Activated naive CD8-positive, alpha-beta T cell treated with anti-CD3 and anti-CD28 coated beads, Interleukin-2, amount 10 ng/mL, durations not matched to agents 7 days and 5 days (primary cell): Measurements from ENCODE around the gene P3H4. TPM values are rescaled to one million over a fixed set of nuclear protein-coding genes. Genes with fewer than 3 reads are reported as not detected.

Source experiments
- ATAC-seq: fragments of 150-1000 bp; cut with Tn5 transposase; one replicate; pipeline ENCODE4 v1.10.0; 2021; ENCODE audit warnings: low read depth, moderate library complexity
- POLR2A ChIA-PET: fragments of 350-600 bp; sonication (Branson Sonifier 250); formaldehyde crosslinking; loops from one replicate; lab custom pipeline; 2021; ENCODE audit warnings: antibody characterized with exemption; lab: Charles Lee
- DNase-seq: peaks from one replicate; pipeline ENCODE4 v3.0.0; 2021
- H3K27ac Mint-ChIP-seq: one replicate; pipeline ENCODE4 v1.8.0; 2022; ENCODE audit warnings: mild to moderate bottlenecking, mixed read lengths
- H3K27me3 Mint-ChIP-seq: one replicate; pipeline ENCODE4 v1.8.0; 2022; ENCODE audit warnings: mild to moderate bottlenecking, moderate library complexity, mixed read lengths
- H3K36me3 Mint-ChIP-seq: one replicate; pipeline ENCODE4 v1.8.0; 2021; ENCODE audit warnings: mild to moderate bottlenecking, mixed read lengths
- H3K4me1 Mint-ChIP-seq: one replicate; pipeline ENCODE4 v1.8.0; 2021; ENCODE audit warnings: mixed read lengths
- H3K4me3 Mint-ChIP-seq: one replicate; pipeline ENCODE4 v1.8.0; 2022; ENCODE audit warnings: mild to moderate bottlenecking, moderate library complexity, mixed read lengths
- H3K9me3 Mint-ChIP-seq: one replicate; pipeline ENCODE4 v1.8.0; 2021; ENCODE audit warnings: mixed read lengths
- total RNA-seq, 2 experiments: library from RNA; stranded (reverse); gene quantifications; one replicate each; pipeline ENCODE4 v1.2.3, GENCODE V29; 2021

Gene P3H4
- total RNA-seq, 2 experiments from 2014 or later = 3.2 to 3.7 TPM

GRCh38 chr17:41793784-41794539 is 17.8 kb downstream of the P3H4 start:
- Mint-ChIP-seq H3K27me3 (peaks cover 1% of the 10 kb centered on the region), H3K4me1 (peaks cover 4% of the 10 kb centered on the region), H3K4me3 (no peak overlapping the region), H3K36me3 (no peaks in the 10 kb centered on the region), H3K27ac (no peak overlapping the region), H3K9me3 (no peaks in the 10 kb centered on the region)
- ATAC-seq (no peak), DNase-seq (no peak)
- POLR2A ChIA-PET = no interaction called here

- no peak overlapping the region for H3K27ac Mint-ChIP-seq
- POLR2A ChIA-PET = no interaction called here
- H3K4me3 Mint-ChIP-seq = no peak overlapping the region
- ATAC-seq (no peak), DNase-seq (no peak)
- peaks cover 3% of the 10 kb centered on the region for H3K27me3 Mint-ChIP-seq
- H3K36me3 Mint-ChIP-seq = no peaks in the 10 kb centered on the region
- H3K9me3 Mint-ChIP-seq = no peaks in the 10 kb centered on the region
- H3K4me1 Mint-ChIP-seq = peaks cover 10% of the 10 kb centered on the region
Measured at GRCh38 chr17:41792845-41793783, 18.6 kb downstream of the P3H4 start.

- Mint-ChIP-seq H3K36me3 (no peaks in the 10 kb centered on the region), H3K4me1 (peaks cover 23% of the 10 kb centered on the region), H3K27me3 (peaks cover 30% of the 10 kb centered on the region), H3K9me3 (no peaks in the 10 kb centered on the region), H3K27ac (no peak overlapping the region), H3K4me3 (peak overlapping the region; percentile 64)
- no peak for ATAC-seq
- no peak for DNase-seq
- POLR2A ChIA-PET = interaction anchor here (1.0 kb wide), 1 partner anchor 24 kb away, joined by 4 read pairs; the partner anchor contains the start of gene P3H4
Measured at GRCh38 chr17:41787021-41787418, 24.7 kb downstream of the P3H4 start.

- ATAC-seq (peak; percentile 96), DNase-seq (peak; percentile 92)
- Mint-ChIP-seq H3K9me3 (no peaks in the 10 kb centered on the region), H3K27me3 (peaks cover 30% of the 10 kb centered on the region), H3K36me3 (no peaks in the 10 kb centered on the region), H3K27ac (no peak within 1 kb of the TSS), H3K4me3 (peak within 1 kb of the TSS; percentile 64), H3K4me1 (peaks cover 23% of the 10 kb centered on the region)
- POLR2A ChIA-PET = interaction anchor here (0.7 to 1.0 kb wide), 2 partner anchors 25 to 97 kb away, joined by 3 to 4 read pairs; partner anchors contain the start of gene P3H4
Measured at GRCh38 chr17:41786227-41787020, 25.3 kb downstream of the P3H4 start, which contains the start of gene JUP. TSS of gene JUP (minus strand) at chr17:41786711. CDS start at chr17:41771854, 14,857 bp downstream.

- peaks cover 30% of the 10 kb centered on the region for H3K27me3 Mint-ChIP-seq
- POLR2A ChIA-PET = interaction anchor here (0.6 to 0.7 kb wide), 2 partner anchors 96 to 180 kb away, joined by 3 to 4 read pairs; no protein-coding TSS in a partner anchor
- no peak for ATAC-seq
- no peaks in the 10 kb centered on the region for H3K9me3 Mint-ChIP-seq
- H3K36me3 Mint-ChIP-seq = no peaks in the 10 kb centered on the region
- H3K4me3 Mint-ChIP-seq = peak overlapping the region; percentile 47
- peaks cover 23% of the 10 kb centered on the region for H3K4me1 Mint-ChIP-seq
- H3K27ac Mint-ChIP-seq = no peak overlapping the region
- no peak for DNase-seq
Measured at GRCh38 chr17:41785859-41786226, 25.9 kb downstream of the P3H4 start.

GRCh38 chr17:41785091-41785858 is 26.5 kb downstream of the P3H4 start:
- H3K27ac Mint-ChIP-seq = no peak overlapping the region
- H3K4me1 Mint-ChIP-seq = peaks cover 19% of the 10 kb centered on the region
- ATAC-seq = no peak
- H3K36me3 Mint-ChIP-seq = no peaks in the 10 kb centered on the region
- peaks cover 30% of the 10 kb centered on the region for H3K27me3 Mint-ChIP-seq
- H3K9me3 Mint-ChIP-seq = no peaks in the 10 kb centered on the region
- peak overlapping the region; percentile 47 for H3K4me3 Mint-ChIP-seq
- POLR2A ChIA-PET = interaction anchor here (0.6 kb wide), 1 partner anchor 180 kb away, joined by 4 read pairs; no protein-coding TSS in a partner anchor
- no peak for DNase-seq

GRCh38 chr17:41784207-41784744 is 27.5 kb downstream of the P3H4 start:
- Mint-ChIP-seq H3K27me3 (peaks cover 30% of the 10 kb centered on the region), H3K36me3 (no peaks in the 10 kb centered on the region), H3K4me1 (peaks cover 19% of the 10 kb centered on the region), H3K27ac (no peak overlapping the region), H3K4me3 (no peak overlapping the region), H3K9me3 (no peaks in the 10 kb centered on the region)
- POLR2A ChIA-PET = no interaction called here
- DNase-seq (no peak), ATAC-seq (no peak)

- Mint-ChIP-seq H3K9me3 (no peaks in the 10 kb centered on the region), H3K27me3 (peaks cover 22% of the 10 kb centered on the region), H3K4me1 (peaks cover 9% of the 10 kb centered on the region), H3K4me3 (no peak overlapping the region), H3K36me3 (no peaks in the 10 kb centered on the region), H3K27ac (no peak overlapping the region)
- ATAC-seq (no peak), DNase-seq (no peak)
- POLR2A ChIA-PET = no interaction called here
Measured at GRCh38 chr17:41782142-41782541, 29.6 kb downstream of the P3H4 start.

GRCh38 chr17:41781404-41782110 is 30.2 kb downstream of the P3H4 start:
- DNase-seq = no peak
- H3K9me3 Mint-ChIP-seq = no peaks in the 10 kb centered on the region
- H3K27ac Mint-ChIP-seq = no peak overlapping the region
- peaks cover 17% of the 10 kb centered on the region for H3K27me3 Mint-ChIP-seq
- peaks cover 6% of the 10 kb centered on the region for H3K4me1 Mint-ChIP-seq
- POLR2A ChIA-PET = interaction anchor here (0.7 kb wide), 1 partner anchor 9 kb away, joined by 4 read pairs; no protein-coding TSS in a partner anchor
- H3K4me3 Mint-ChIP-seq = no peak overlapping the region
- ATAC-seq = no peak
- no peaks in the 10 kb centered on the region for H3K36me3 Mint-ChIP-seq

GRCh38 chr17:41779954-41780353 is 31.8 kb downstream of the P3H4 start:
- Mint-ChIP-seq H3K27me3 (peaks cover 13% of the 10 kb centered on the region), H3K9me3 (no peaks in the 10 kb centered on the region), H3K4me1 (peaks cover 4% of the 10 kb centered on the region), H3K36me3 (no peaks in the 10 kb centered on the region), H3K27ac (no peak overlapping the region), H3K4me3 (no peak overlapping the region)
- no peak for ATAC-seq
- no peak for DNase-seq
- POLR2A ChIA-PET = no interaction called here

- no peaks in the 10 kb centered on the region for H3K36me3 Mint-ChIP-seq
- ATAC-seq = no peak
- H3K27me3 Mint-ChIP-seq = peaks cover 2% of the 10 kb centered on the region
- POLR2A ChIA-PET = no interaction called here
- no peak overlapping the region for H3K27ac Mint-ChIP-seq
- no peaks in the 10 kb centered on the region for H3K4me1 Mint-ChIP-seq
- H3K4me3 Mint-ChIP-seq = no peak overlapping the region
- DNase-seq = no peak
- no peaks in the 10 kb centered on the region for H3K9me3 Mint-ChIP-seq
Measured at GRCh38 chr17:41777574-41778188, 34.1 kb downstream of the P3H4 start.
